PC-3 (cell line): Measurements from ENCODE around the gene ZNHIT1.

Experiments used
- EZH2 ChIP-seq: fragments of 300-600 bp; sonication (generic); IDR thresholded peaks from one replicate; pipeline ENCODE4 v1.6.1; 2017; ENCODE audit warnings: antibody characterized with exemption, mild to moderate bottlenecking, low read length; ENCODE audit not compliant: unreplicated experiment
- EZH2phosphoT487 ChIP-seq: fragments of 300-600 bp; sonication (generic); IDR thresholded peaks from 2 replicates; pipeline ENCODE4 v1.6.1; 2018; ENCODE audit warnings: mild to moderate bottlenecking, antibody characterized with exemption, low read length, borderline replicate concordance
- TF ChIP-seq, protein P1 (sequence below): fragments of 300-600 bp; sonication (generic); conservative IDR thresholded peaks from 2 replicates; pipeline ENCODE4 v1.5.1; 2017; ENCODE audit warnings: antibody characterized with exemption, low read depth, mild to moderate bottlenecking, low read length

DNA sequence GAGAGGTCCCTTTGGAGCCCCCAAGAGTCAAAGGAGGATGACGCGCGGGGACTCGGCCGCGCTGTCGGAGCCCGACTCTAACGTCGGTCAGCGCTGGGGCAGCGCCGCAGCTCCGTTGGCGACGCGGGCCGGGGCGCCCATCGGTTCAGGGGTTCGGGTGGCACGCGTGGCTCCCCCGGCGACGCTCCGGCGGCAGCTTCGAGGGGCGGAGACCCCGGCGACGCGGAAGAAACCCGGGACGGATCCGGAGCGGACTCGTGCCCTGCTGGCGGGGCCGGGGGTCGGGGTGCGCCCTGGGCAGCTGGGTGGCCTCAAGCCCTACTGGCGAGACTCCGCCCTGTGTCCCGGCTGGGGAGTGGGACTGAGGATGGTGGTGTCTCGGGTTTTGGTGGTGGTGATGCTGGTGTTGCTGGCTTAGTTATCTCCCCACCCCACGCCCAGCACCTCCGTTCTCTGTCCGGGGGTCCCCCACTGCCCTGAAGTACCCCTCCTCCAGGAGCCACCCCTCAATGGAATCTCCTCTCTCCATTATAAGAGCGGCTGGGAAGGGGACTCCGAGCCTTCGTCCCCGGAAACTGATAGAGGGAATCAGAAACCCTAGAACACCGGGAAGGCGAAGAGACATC, 37.7 kb upstream of the ZNHIT1 start, which contains the start of gene NAT16:
- TF ChIP-seq, protein P1, sequence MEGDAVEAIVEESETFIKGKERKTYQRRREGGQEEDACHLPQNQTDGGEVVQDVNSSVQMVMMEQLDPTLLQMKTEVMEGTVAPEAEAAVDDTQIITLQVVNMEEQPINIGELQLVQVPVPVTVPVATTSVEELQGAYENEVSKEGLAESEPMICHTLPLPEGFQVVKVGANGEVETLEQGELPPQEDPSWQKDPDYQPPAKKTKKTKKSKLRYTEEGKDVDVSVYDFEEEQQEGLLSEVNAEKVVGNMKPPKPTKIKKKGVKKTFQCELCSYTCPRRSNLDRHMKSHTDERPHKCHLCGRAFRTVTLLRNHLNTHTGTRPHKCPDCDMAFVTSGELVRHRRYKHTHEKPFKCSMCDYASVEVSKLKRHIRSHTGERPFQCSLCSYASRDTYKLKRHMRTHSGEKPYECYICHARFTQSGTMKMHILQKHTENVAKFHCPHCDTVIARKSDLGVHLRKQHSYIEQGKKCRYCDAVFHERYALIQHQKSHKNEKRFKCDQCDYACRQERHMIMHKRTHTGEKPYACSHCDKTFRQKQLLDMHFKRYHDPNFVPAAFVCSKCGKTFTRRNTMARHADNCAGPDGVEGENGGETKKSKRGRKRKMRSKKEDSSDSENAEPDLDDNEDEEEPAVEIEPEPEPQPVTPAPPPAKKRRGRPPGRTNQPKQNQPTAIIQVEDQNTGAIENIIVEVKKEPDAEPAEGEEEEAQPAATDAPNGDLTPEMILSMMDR: no peak
- no peak for TF ChIP-seq EZH2phosphoT487
- TF ChIP-seq EZH2: no peak
